Measurements from ENCODE around the gene HTT. TPM values are rescaled to one million over a fixed set of nuclear protein-coding genes. Genes with fewer than 3 reads are reported as not detected.

HTT gene
- polyA plus RNA-seq, 2 of the 4 experiments (the other 2 are of a cell fraction), result 14.5 to 16.9 TPM

DNA sequence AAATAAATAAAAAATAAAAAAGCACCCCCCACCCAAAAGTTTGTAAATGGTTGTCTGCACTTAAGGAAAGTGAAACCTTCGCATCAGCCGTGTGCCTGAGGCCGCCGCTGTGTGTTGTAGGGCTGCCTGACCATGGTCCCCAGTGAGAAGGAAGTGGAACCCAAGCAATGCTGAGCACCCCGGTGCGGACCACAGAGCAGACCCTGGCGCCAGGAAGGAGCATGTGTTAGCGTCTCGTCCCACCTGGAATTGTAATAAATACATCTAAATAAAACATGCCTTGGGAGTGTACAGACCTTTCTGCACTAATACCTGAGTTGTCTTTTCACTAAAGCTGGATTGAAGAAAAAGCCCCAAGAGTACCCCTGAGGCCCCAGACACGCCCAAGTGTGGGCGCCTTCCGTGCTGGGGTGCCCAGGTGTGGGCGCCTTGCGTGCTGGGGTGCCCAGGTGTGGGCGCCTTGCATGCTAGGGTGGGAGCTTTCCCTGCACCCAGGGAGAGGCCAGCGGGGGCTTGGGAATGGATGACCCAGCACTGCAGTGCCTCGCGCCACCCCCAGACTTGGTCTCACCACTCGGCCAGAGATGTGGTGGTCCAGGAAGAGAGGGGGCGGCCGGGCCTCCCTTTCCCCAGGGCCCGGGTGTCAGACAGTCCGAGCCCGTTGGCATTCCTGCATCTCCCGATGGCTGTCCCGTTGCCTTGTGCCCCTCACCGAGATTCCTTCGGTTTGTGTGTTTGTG lies 33.9 kb upstream of the HTT start:
- FAIRE-seq, result no peak
- DNase-seq (ENCODE audit: low read depth in 1 of 2, low spot score in 1 of 2), result no peak
- CTCF ChIA-PET, result interaction anchor here (0.6 to 1.0 kb wide), 2 partner anchors 25 to 664 kb away, joined by 3 read pairs; no protein-coding TSS in a partner anchor
- no peaks in the 10 kb centered on the region for H3K9me3 ChIP-seq
- H3K4me2 ChIP-seq, result no peak overlapping the region
- H3K4me3 ChIP-seq, result no peak overlapping the region
- TF ChIP-seq ZFP36 (IDR thresholded peaks at IDR 0.05; ENCODE audit: borderline replicate concordance, partially characterized antibody), result no peak
- H3K4me1 ChIP-seq, result no peaks in the 10 kb centered on the region
- WGBS (ENCODE audit: missing lambda C conversion rate), result 80% methylated on average over 16 of the region's 28 CpGs
- ATAC-seq, result no peak
- POLR2A ChIA-PET, result no interaction called here
- no peak overlapping the region for H3K27ac ChIP-seq

DNA sequence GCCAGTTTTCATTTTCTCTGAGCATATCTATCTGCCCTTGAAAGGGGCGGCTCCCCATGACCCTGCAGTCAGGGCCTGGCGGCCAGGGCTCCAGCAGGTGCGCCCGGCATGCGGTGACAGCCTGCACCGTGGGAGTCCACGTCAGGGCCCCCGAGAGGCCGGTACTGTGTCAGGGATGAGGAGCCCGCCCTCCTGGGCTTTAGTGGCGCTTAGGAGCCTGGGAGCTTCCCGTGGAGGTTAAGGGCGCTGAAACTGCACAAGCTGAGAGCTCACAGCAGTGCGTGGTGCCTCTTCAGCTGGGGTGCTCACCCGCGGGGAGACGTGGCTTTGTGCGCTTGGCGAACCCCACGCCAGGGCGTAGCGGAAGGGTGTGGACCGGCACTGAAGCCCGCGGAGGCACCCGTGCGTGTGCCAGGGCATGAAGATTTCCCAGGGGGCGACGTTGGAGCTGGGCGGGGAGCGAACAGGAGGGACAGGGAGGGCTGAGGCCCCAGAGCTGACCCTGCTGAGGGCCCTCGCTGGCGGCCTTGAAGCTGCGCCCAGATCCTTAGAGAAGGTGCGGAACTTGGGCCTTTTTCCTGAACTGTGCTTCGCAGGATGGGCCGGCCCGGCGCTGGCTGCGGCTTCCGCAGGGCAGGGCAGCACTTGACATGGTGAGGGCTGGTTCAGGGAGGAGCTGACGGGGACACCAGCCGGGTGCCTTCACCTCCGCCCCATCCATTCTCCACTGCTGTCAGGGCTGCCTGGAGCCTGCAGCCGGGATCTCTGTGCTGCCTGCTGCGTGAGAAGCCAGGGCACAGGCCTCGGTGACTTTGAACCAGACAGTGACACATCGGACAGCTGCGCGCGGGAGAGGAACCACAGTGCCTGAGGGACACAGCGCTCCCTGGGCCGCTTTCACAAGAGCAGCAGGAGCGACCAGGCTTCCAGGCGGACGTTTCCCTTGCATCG lies 33.0 kb upstream of the HTT start:
- no peaks in the 10 kb centered on the region for H3K4me1 ChIP-seq
- H3K9me3 ChIP-seq, result no peaks in the 10 kb centered on the region
- TF ChIP-seq NR3C1 (IDR thresholded peaks at IDR 0.05) (no peak), KDM5A (IDR thresholded peaks at IDR 0.05) (no peak), TP53 (CRISPR knock-in tag; IDR thresholded peaks at IDR 0.05) (no peak), ESRRA (IDR thresholded peaks at IDR 0.05; ENCODE audit: borderline replicate concordance, low read length) (no peak), CEBPB (IDR thresholded peaks at IDR 0.05) (no peak), RNF2 (IDR thresholded peaks at IDR 0.05; ENCODE audit: borderline replicate concordance, low read depth) (no peak)
- TF ChIP-seq, protein P1, sequence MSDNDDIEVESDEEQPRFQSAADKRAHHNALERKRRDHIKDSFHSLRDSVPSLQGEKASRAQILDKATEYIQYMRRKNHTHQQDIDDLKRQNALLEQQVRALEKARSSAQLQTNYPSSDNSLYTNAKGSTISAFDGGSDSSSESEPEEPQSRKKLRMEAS (IDR thresholded peaks at IDR 0.05), result no peak
- TF ChIP-seq, protein P2, sequence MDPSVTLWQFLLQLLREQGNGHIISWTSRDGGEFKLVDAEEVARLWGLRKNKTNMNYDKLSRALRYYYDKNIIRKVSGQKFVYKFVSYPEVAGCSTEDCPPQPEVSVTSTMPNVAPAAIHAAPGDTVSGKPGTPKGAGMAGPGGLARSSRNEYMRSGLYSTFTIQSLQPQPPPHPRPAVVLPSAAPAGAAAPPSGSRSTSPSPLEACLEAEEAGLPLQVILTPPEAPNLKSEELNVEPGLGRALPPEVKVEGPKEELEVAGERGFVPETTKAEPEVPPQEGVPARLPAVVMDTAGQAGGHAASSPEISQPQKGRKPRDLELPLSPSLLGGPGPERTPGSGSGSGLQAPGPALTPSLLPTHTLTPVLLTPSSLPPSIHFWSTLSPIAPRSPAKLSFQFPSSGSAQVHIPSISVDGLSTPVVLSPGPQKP (IDR thresholded peaks at IDR 0.05; ENCODE audit: low read depth, low read length), result no peak
- FAIRE-seq (no peak), ATAC-seq (no peak), DNase-seq (ENCODE audit: low read depth in 1 of 2, low spot score in 1 of 2) (no peak)
- ChIA-PET CTCF (interaction anchor here (1.0 to 1.4 kb wide), 2 partner anchors 24 to 66 kb away, joined by 3 to 4 read pairs; no protein-coding TSS in a partner anchor), POLR2A (no interaction called here)
- no peak overlapping the region for H3K4me3 ChIP-seq
- no peak overlapping the region for H3K4me2 ChIP-seq
- 86% methylated on average over 8 of the region's 57 CpGs for WGBS (ENCODE audit: missing lambda C conversion rate)
- no peak overlapping the region for H3K27ac ChIP-seq

DNA sequence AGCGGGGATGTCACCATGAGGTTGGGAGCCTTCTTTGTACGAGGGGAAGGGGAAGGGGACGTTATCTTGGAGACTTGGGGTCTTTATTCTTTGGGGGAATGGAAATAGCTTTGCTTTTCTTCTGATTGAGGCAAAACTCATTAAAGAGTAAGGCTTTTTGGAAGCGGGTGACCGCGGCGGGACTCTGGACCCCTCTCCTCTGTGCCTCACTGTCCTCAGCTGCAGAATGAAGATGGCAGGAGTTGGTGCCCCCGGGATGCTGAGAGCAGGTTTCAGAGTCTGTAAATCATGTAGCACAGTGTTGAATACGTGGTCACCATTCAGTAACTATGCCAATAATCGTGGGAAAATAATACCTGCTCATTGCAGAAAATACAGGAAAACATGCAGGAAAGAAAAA lies 32.3 kb upstream of the HTT start:
- no peaks in the 10 kb centered on the region for H3K9me3 ChIP-seq
- no peak overlapping the region for H3K4me2 ChIP-seq
- DNase-seq (ENCODE audit: low read depth in 1 of 2, low spot score in 1 of 2) (no peak), FAIRE-seq (no peak), ATAC-seq (no peak)
- ChIA-PET POLR2A (no interaction called here), CTCF (interaction anchor here (0.6 to 1.4 kb wide), 2 partner anchors 18 to 65 kb away, joined by 4 read pairs; no protein-coding TSS in a partner anchor)
- 59% methylated on average over 9 of the region's 10 CpGs for WGBS (ENCODE audit: missing lambda C conversion rate)
- no peak for TF ChIP-seq CBX2 (IDR thresholded peaks at IDR 0.05; ENCODE audit: borderline replicate concordance, low read depth)
- no peaks in the 10 kb centered on the region for H3K4me1 ChIP-seq
- no peak overlapping the region for H3K4me3 ChIP-seq
- H3K27ac ChIP-seq, result no peak overlapping the region

DNA sequence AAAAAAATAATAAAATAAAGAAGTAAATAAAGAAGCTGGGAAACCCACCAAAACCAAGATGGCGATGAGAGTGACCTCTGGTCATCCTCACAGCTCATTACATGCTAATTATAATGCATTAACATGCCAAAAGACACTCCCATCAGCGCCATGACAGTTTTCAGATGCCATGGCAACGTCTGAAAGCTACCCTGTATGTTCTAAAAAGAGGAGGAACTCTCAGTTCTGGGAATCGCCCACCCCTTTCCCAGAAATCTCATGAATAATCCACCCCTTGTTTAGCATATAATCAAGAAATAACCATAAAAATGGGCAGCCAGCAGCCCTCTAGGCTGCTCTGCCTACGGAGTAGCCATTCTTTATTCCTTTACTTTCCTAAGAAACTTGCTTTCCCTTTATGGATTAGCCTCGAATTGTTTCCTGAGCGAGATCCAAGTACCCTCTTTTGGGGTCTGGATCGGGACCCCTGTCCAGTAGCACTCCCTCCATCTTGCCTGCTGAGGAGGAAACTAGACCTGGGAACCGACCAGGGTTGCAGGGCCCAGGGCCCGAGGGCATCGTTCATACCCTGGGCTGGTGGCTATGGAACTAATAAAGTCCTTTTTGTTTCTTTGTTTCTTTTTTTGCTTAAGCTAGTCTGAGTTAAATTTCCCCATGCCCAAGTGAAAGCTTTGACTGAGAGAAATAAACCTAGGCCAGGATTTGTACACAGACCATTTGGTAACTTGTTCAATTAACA lies 31.0 kb upstream of the HTT start:
- TF ChIP-seq TFCP2L1 (CRISPR knock-in tag; IDR thresholded peaks at IDR 0.05) (no peak), RARB (CRISPR knock-in tag; IDR thresholded peaks at IDR 0.05) (no peak), JUN (IDR thresholded peaks at IDR 0.05) (no peak), EHMT2 (IDR thresholded peaks at IDR 0.05; ENCODE audit: low read depth) (no peak), RCOR1 (IDR thresholded peaks at IDR 0.05; ENCODE audit: low read depth, low read length) (no peak)
- WGBS (ENCODE audit: missing lambda C conversion rate), result 58% methylated on average over 11 of the region's 11 CpGs
- FAIRE-seq (no peak), DNase-seq (ENCODE audit: low read depth in 1 of 2, low spot score in 1 of 2) (no peak), ATAC-seq (no peak)
- Histone ChIP-seq H3K27ac (no peak overlapping the region), H3K4me2 (no peak overlapping the region), H3K4me3 (no peak overlapping the region), H3K9me3 (no peaks in the 10 kb centered on the region), H3K4me1 (no peaks in the 10 kb centered on the region)
- CTCF ChIA-PET, result interaction anchor here (0.8 kb wide), 1 partner anchor 106 kb away, joined by 3 read pairs; no protein-coding TSS in a partner anchor
- POLR2A ChIA-PET, result no interaction called here
